ENCODE data around the gene HDGF. TPM values are rescaled to one million over a fixed set of nuclear protein-coding genes. Genes with fewer than 3 reads are reported as not detected.
"Not testable (repeated sequence)": the region's sequence is repeated elsewhere in the genome, so short reads cannot be mapped to it uniquely, and the experiment has no call there.

HDGF gene
- total RNA-seq, 1 donor from 2014 or later = 61.6 TPM

DNA sequence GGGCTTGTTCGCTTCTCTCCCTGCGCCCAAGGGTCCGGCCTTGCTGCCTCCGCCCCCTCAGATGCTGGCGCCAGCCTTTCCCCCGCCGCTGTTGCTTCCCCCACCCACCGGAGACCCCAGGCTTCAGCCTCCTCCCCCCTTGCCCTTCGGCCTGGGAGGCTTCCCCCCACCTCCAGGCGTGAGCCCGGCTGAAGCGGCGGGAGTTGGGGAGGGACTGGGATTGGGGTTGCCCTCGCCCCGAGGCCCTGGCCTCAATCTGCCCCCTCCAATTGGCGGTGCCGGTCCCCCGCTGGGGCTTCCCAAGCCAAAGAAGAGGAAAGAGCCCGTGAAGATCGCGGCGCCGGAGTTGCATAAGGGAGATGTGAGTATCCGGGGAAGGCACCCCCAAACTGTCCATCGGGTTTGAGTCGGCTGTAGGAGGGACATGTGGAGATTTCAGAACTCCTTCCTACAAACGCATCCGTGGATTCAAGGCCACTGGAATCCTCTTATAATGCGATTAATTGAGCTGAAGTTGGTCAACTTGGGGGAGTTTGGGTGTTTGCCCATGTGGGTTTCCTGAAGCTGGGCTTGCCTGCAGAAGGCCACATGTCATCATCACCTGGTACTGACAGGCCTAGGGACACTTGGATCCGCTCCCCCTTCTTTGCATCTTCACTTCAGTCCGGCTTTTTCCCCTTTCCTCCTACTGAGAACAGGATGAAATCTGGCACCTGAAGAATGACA is 16.6 kb upstream of the HDGF start:
- no peaks in the 10 kb centered on the region for H3K27me3 ChIP-seq (ENCODE audit: control insufficient read depth in 3 of 3, insufficient read depth in 3 of 3, low read length in 3 of 3)
- H3K4me3 ChIP-seq (ENCODE audit: low read length in 3 of 3) = peak overlapping the region; percentile 86 to 94 (median 88)
- no peaks in the 10 kb centered on the region for H3K9me3 ChIP-seq (ENCODE audit: control insufficient read depth in 3 of 3, low read length in 3 of 3)
- peaks cover 30 to 53% (median 41%) of the 10 kb centered on the region in 3 donors for H3K4me1 ChIP-seq (ENCODE audit: control insufficient read depth in 3 of 3, insufficient read depth in 3 of 3, low read length in 3 of 3)
- peak overlapping the region; percentile 98 to 99 (median 99) for H3K9ac ChIP-seq (ENCODE audit: low read depth in 1 of 3, low read length in 3 of 3)
- peak overlapping the region; percentile 97 for H3K27ac ChIP-seq (ENCODE audit: low read depth, low read length)
- H3K36me3 ChIP-seq (ENCODE audit: control insufficient read depth in 3 of 3, insufficient read depth in 3 of 3, low read length in 3 of 3) = peaks cover 0 to 14% (median 0%) of the 10 kb centered on the region in 3 donors

DNA sequence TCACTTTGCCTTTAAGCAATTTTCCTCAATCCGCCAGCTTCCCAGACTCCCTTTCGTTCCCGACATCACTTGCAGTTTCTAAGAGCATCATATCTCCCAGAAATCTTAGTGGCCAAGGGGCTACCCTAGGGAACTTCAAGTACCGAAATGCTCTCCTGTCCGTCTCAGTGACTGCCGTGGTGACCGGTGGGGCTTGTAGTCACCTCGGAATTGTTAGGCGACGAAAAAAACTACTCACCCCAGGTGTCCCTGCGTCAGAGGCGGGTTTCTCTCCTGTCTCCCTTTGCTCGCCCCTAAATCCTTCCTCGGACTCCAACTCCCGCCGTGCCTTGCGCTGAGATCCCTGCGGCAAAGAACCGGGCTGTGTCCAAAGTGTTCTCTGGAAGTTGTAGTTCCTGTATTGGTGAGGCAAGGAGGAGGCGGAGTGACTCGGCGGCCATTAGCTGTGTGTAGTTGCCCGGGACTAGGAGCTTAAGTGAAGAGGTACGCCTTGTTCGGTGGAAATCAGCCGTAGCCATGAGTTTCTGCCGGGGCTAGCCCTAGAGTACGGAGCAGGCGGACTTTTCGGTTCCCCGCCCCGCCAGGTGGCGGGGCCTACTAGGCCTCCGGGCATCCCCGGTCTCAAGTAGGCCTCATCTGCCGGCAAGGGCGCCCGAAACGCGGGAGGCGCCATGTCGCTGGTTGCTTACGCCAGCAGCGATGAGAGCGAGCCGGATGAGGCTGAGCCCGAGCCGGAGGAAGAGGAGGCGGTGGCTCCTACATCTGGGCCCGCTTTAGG is 15.8 kb upstream of the HDGF start, which contains the start of gene PRCC:
Gene PRCC (plus strand): TSS at position 435 of the 778 bp plus-strand sequence. CDS start 237 bp downstream, at position 672.
- Histone ChIP-seq H3K9me3 (ENCODE audit: control insufficient read depth in 3 of 3, low read length in 3 of 3) (no peaks in the 10 kb centered on the region), H3K4me1 (ENCODE audit: control insufficient read depth in 3 of 3, insufficient read depth in 3 of 3, low read length in 3 of 3) (peaks cover 30 to 47% (median 35%) of the 10 kb centered on the region in 3 donors), H3K27ac (ENCODE audit: low read depth, low read length) (peak within 1 kb of the TSS; percentile 97), H3K36me3 (ENCODE audit: control insufficient read depth in 3 of 3, insufficient read depth in 3 of 3, low read length in 3 of 3) (peaks cover 0 to 14% (median 0%) of the 10 kb centered on the region in 3 donors), H3K4me3 (ENCODE audit: low read length in 3 of 3) (peak within 1 kb of the TSS; percentile 91 to 98 (median 94)), H3K9ac (ENCODE audit: low read depth in 1 of 3, low read length in 3 of 3) (peak within 1 kb of the TSS; percentile 98 to 99 (median 99)), H3K27me3 (ENCODE audit: control insufficient read depth in 3 of 3, insufficient read depth in 3 of 3, low read length in 3 of 3) (no peaks in the 10 kb centered on the region)

DNA sequence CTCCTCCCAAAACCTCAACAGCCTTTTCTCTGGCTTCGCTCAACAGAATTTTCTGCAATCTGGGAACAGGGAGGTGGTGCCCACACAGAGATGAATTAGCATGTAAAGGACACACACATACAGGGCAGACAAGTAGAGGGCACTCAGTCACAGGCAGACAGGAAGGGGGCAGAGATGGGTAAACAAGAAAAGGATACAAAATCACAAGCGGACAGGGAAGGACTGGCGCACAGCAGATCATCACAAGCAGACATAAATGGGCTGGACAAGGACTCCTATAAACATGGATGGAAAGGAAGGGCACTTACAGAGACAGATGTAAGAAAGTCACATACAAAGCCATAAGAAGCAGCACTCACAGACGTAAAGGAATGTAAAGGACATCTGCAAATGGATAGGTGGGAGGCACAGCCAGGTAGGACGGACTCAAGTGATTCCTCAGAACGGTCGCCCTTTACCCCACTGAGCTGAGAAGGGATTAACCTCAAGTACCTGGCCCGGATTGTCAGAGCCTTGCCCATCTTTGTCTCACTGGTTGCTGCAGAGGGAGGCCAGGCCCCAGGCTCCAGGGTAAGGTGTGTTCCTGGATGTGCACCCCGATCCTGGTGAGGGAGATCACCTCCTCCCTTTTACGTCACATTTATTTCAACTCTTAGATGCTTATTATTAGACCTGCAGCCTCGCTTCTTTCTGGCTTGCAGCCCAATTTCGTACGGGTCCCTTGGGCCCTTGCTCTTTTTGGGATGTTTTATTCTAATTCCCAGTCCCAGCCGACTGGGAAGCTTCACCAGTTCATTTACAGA is 15.0 kb upstream of the HDGF start:
- Histone ChIP-seq H3K27me3 (ENCODE audit: control insufficient read depth in 3 of 3, insufficient read depth in 3 of 3, low read length in 3 of 3) (no peaks in the 10 kb centered on the region), H3K27ac (ENCODE audit: low read depth, low read length) (peak overlapping the region; percentile 97), H3K36me3 (ENCODE audit: control insufficient read depth in 3 of 3, insufficient read depth in 3 of 3, low read length in 3 of 3) (peaks cover 0 to 14% (median 0%) of the 10 kb centered on the region in 3 donors), H3K9ac (ENCODE audit: low read depth in 1 of 3, low read length in 3 of 3) (peak overlapping the region; percentile 85 to 96 (median 89)), H3K9me3 (ENCODE audit: control insufficient read depth in 3 of 3, low read length in 3 of 3) (no peaks in the 10 kb centered on the region), H3K4me1 (ENCODE audit: control insufficient read depth in 3 of 3, insufficient read depth in 3 of 3, low read length in 3 of 3) (peaks cover 30 to 45% (median 35%) of the 10 kb centered on the region in 3 donors), H3K4me3 (ENCODE audit: low read length in 3 of 3) (peak overlapping the region; percentile 87 to 98 (median 91))

DNA sequence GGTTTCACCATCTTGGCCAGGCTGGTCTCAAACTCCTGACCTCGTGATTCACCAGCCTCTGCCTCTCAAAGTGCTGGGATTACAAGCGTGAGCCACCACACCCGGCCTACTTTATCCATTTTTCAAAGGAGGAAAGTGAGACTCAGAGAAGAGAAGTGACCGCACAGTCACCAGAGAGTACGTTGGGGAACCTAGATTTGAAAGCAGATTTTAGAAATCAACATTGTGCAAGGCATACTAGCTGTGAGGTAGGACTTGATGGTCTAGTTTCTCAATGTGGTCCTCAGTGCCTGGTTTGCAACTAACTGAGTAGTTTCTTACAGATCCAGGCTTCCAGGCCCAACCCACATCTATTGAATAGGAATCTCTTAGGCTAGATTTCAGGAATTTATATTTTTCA is 14.2 kb upstream of the HDGF start:
- no peaks in the 10 kb centered on the region for H3K27me3 ChIP-seq (ENCODE audit: control insufficient read depth in 3 of 3, insufficient read depth in 3 of 3, low read length in 3 of 3)
- peak overlapping the region; percentile 87 to 98 (median 91) for H3K4me3 ChIP-seq (ENCODE audit: low read length in 3 of 3)
- H3K4me1 ChIP-seq (ENCODE audit: control insufficient read depth in 3 of 3, insufficient read depth in 3 of 3, low read length in 3 of 3) = peaks cover 26 to 41% (median 28%) of the 10 kb centered on the region in 3 donors
- H3K9ac ChIP-seq (ENCODE audit: low read depth in 1 of 3, low read length in 3 of 3) = peak overlapping the region; percentile 85 to 96 (median 89)
- no peak overlapping the region for H3K27ac ChIP-seq (ENCODE audit: low read depth, low read length)
- H3K9me3 ChIP-seq (ENCODE audit: control insufficient read depth in 3 of 3, low read length in 3 of 3) = no peaks in the 10 kb centered on the region
- peaks cover 0 to 6% (median 0%) of the 10 kb centered on the region in 3 donors for H3K36me3 ChIP-seq (ENCODE audit: control insufficient read depth in 3 of 3, insufficient read depth in 3 of 3, low read length in 3 of 3)

DNA sequence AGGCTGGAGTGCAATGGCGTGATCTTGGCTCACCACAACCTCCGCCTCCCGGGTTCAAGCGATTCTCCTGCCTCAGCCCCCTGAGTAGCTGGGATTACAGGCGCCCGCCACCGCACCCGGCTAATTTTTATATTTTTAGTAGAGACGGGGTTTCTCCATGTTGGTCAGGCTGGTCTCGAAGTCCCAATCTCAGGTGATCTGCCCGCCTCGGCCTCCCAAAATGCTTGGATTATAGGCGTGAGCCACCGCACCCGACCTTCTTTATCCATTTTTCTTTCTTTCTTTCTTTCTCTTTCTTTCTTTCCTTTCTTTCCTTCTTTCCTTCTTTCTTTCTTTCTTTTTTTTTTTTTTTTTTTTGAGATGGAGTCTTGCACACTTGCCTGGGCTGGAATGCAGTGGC is 13.7 kb upstream of the HDGF start:
- not testable (repeated sequence) for H3K27ac ChIP-seq (ENCODE audit: low read depth, low read length); H3K9me3 ChIP-seq (ENCODE audit: control insufficient read depth in 3 of 3, low read length in 3 of 3); H3K9ac ChIP-seq (ENCODE audit: low read depth in 1 of 3, low read length in 3 of 3); H3K4me3 ChIP-seq (ENCODE audit: low read length in 3 of 3); H3K27me3 ChIP-seq (ENCODE audit: control insufficient read depth in 3 of 3, insufficient read depth in 3 of 3, low read length in 3 of 3); H3K36me3 ChIP-seq (ENCODE audit: control insufficient read depth in 3 of 3, insufficient read depth in 3 of 3, low read length in 3 of 3)
- H3K4me1 ChIP-seq (ENCODE audit: control insufficient read depth in 3 of 3, insufficient read depth in 3 of 3, low read length in 3 of 3) = peaks cover 27 to 41% (median 30%) of the 10 kb centered on the region in 3 donors

DNA sequence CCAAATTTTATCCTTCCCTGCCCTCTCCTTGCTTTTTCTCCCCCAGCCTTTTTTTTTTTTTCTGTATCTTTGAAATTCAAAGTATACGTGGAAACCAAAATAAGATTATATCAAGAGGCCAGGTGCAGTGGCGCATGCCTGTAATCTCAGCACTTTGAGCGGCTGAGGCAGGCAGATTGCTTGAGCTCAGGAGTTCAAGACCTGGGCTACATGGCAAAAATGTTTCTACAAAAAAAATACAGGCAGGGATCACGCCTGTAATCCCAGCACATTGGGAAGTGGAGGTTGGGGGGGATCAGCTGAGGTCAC is 9.3 kb upstream of the HDGF start:
- Histone ChIP-seq H3K27ac (ENCODE audit: low read depth, low read length) (peak overlapping the region; percentile 10), H3K9ac (ENCODE audit: low read depth in 1 of 3, low read length in 3 of 3) (peak overlapping the region in 1 of 3 donors; percentile 54)

DNA sequence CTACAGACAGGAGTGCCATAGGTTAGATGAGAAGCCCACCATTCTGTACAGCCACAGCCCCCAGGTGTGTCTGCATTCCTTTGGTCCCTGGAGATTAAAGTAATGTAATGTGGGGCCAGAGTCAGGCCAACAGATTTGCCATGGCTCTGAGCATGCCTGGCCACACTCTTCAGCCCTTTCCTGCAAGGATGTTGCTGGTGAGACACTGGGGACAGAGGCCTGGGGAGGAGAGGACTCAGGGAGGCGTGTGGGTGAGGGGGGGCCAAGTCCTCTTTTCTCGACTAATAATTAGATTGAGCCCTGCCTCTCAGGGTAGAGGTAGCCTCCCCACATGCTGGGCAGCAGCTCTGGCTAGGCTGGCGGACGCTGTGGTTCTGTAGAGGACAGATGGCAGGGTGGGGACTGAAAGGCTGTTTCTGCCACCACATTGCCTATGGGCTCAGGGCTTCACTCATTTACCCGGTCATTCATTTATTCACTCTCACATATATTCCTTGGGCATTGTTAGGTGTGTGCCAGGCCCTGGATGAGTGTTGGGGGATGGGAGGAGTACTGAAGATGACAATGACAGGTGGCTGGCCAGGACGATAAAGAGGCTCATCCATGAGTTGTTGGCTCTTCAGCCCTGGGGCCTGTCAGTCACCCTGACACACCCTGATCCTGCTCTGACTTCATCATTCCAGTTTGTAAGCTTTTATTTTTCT is 8.8 kb upstream of the HDGF start:
- no peaks in the 10 kb centered on the region for H3K36me3 ChIP-seq (ENCODE audit: control insufficient read depth in 3 of 3, insufficient read depth in 3 of 3, low read length in 3 of 3)
- H3K9ac ChIP-seq (ENCODE audit: low read depth in 1 of 3, low read length in 3 of 3) = peak overlapping the region in 2 of 3 donors; percentile 1 to 54
- H3K9me3 ChIP-seq (ENCODE audit: control insufficient read depth in 3 of 3, low read length in 3 of 3) = no peaks in the 10 kb centered on the region
- H3K27me3 ChIP-seq (ENCODE audit: control insufficient read depth in 3 of 3, insufficient read depth in 3 of 3, low read length in 3 of 3) = no peaks in the 10 kb centered on the region
- H3K4me3 ChIP-seq (ENCODE audit: low read length in 3 of 3) = no peak overlapping the region
- H3K4me1 ChIP-seq (ENCODE audit: control insufficient read depth in 3 of 3, insufficient read depth in 3 of 3, low read length in 3 of 3) = peaks cover 4 to 17% (median 13%) of the 10 kb centered on the region in 3 donors
- peak overlapping the region; percentile 10 for H3K27ac ChIP-seq (ENCODE audit: low read depth, low read length)

More for the DNA sequence above, 9.3 kb upstream of the HDGF start:
- Histone ChIP-seq H3K9me3 (ENCODE audit: control insufficient read depth in 3 of 3, low read length in 3 of 3) (no peaks in the 10 kb centered on the region), H3K4me1 (ENCODE audit: control insufficient read depth in 3 of 3, insufficient read depth in 3 of 3, low read length in 3 of 3) (peaks cover 5 to 15% (median 13%) of the 10 kb centered on the region in 3 donors), H3K27me3 (ENCODE audit: control insufficient read depth in 3 of 3, insufficient read depth in 3 of 3, low read length in 3 of 3) (no peaks in the 10 kb centered on the region), H3K4me3 (ENCODE audit: low read length in 3 of 3) (no peak overlapping the region), H3K36me3 (ENCODE audit: control insufficient read depth in 3 of 3, insufficient read depth in 3 of 3, low read length in 3 of 3) (no peaks in the 10 kb centered on the region)

DNA sequence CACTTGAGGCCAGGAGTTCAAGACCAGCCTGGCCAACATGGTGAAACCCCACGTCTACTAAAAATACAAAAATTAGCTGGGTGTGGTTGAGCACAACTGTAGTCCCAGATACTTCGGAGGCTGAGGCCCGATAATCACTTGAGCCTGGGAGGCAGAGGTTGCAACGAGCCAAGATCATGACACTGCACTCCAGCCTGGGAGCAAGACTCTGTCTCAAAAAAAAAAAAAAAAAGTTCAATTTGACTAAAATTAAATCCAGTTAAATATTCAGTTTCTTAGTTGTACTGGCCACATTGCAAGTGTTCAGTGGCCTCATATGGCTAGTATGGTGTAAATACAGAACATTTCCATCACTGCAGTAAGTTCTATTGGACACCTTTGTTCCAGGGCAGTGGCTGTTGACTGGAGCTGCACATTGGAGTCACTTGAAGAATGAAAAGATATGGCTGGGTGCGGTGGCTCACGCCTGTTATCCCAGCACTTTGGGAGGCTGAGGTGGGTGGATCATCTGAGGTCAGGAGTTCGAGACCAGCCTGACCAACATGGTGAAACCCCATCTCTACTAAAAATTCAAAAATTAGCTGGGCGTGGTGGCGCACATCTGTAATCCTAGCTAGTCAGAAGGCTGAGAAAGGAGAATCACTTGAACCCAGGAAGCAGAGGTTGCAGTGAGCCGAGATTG is 6.2 kb upstream of the HDGF start:
- not testable (repeated sequence) for H3K27ac ChIP-seq (ENCODE audit: low read depth, low read length); H3K27me3 ChIP-seq (ENCODE audit: control insufficient read depth in 3 of 3, insufficient read depth in 3 of 3, low read length in 3 of 3); H3K4me3 ChIP-seq (ENCODE audit: low read length in 3 of 3)

DNA sequence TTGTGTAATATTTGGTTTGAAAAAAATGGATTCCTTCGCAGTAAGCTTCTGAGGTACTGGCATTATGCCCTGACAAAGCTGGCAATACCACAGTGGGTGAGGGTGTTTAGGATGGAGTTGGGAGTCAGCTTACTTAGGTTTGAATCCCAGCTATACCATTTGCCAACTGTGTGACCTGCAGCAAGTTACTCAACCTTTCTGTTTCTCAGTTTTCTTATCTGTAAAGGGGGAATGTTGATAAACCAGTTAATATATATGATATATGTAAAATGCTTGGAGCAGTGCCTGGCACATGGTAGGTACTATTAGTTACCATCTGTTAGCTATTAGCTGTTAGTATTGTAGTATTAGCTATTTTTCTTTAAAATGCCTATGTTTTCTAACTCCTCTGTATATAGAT is 4.9 kb upstream of the HDGF start:
- Histone ChIP-seq H3K27ac (ENCODE audit: low read depth, low read length) (no peak overlapping the region), H3K27me3 (ENCODE audit: control insufficient read depth in 3 of 3, insufficient read depth in 3 of 3, low read length in 3 of 3) (no peaks in the 10 kb centered on the region), H3K36me3 (ENCODE audit: control insufficient read depth in 3 of 3, insufficient read depth in 3 of 3, low read length in 3 of 3) (no peaks in the 10 kb centered on the region), H3K4me3 (ENCODE audit: low read length in 3 of 3) (no peak overlapping the region), H3K4me1 (ENCODE audit: control insufficient read depth in 3 of 3, insufficient read depth in 3 of 3, low read length in 3 of 3) (peaks cover 18 to 38% (median 34%) of the 10 kb centered on the region in 3 donors), H3K9ac (ENCODE audit: low read depth in 1 of 3, low read length in 3 of 3) (no peak overlapping the region), H3K9me3 (ENCODE audit: control insufficient read depth in 3 of 3, low read length in 3 of 3) (no peaks in the 10 kb centered on the region)

More for the DNA sequence above, 6.2 kb upstream of the HDGF start:
- H3K9me3 ChIP-seq (ENCODE audit: control insufficient read depth in 3 of 3, low read length in 3 of 3); H3K36me3 ChIP-seq (ENCODE audit: control insufficient read depth in 3 of 3, insufficient read depth in 3 of 3, low read length in 3 of 3); H3K9ac ChIP-seq (ENCODE audit: low read depth in 1 of 3, low read length in 3 of 3): not testable (repeated sequence)
- peaks cover 12 to 36% (median 29%) of the 10 kb centered on the region in 3 donors for H3K4me1 ChIP-seq (ENCODE audit: control insufficient read depth in 3 of 3, insufficient read depth in 3 of 3, low read length in 3 of 3)

Data from skeletal muscle tissue (tissue), 4 donors.